ENCODE results near the gene STAC. TPM values are rescaled to one million over a fixed set of nuclear protein-coding genes. Genes with fewer than 3 reads are reported as not detected.

The STAC gene
- total and polyA plus RNA-seq, 9 of the 15 experiments (the other 6 are each of a cell fraction or from before 2014, with no cell fraction given): 0.11 TPM; not detected in 8

GRCh38 chr3:36434687-36435426 is 54.6 kb downstream of the STAC start:
- in situ Hi-C loops (cut with MboI): no loop called here
- H3K4me1 ChIP-seq (replicated peaks in 1 of 2; ENCODE audit: control insufficient read depth in 2 of 2, insufficient read depth in 2 of 2, low read length in 2 of 2): no peaks in the 10 kb centered on the region
- H3K27ac ChIP-seq (ENCODE audit: extremely low read depth, low read depth, low read length): no peak overlapping the region
- H3K9me3 ChIP-seq (replicated peaks; ENCODE audit: control insufficient read depth, insufficient read depth, low read depth, low read length): no peaks in the 10 kb centered on the region
- BruUV-seq (replicated peaks): no TSS peak
- FAIRE-seq: no peak
- POLR2A ChIA-PET: no interaction called here
- H3K27me3 ChIP-seq (ENCODE audit: control insufficient read depth in 2 of 2, insufficient read depth in 2 of 2, low read length in 2 of 2): no peaks in the 10 kb centered on the region
- no peak for ATAC-seq
- no peak for DNase-seq (ENCODE audit: extremely low read depth in 1 of 4, low spot score in 3 of 4)
- H2AFZ ChIP-seq (ENCODE audit: low read depth, low read length): no peak overlapping the region
- no peaks in the 10 kb centered on the region for H3K9me1 ChIP-seq (ENCODE audit: control insufficient read depth, insufficient read depth, low read length)
- no peak overlapping the region for H3K4me2 ChIP-seq (ENCODE audit: insufficient read depth, low read length)
- no peak overlapping the region for H3K4me3 ChIP-seq
- TF ChIP-seq SIRT6 (IDR thresholded peaks at IDR 0.05; ENCODE audit: low read depth, low read length) (no peak), ELF1 (tag; IDR thresholded peaks at IDR 0.05) (no peak), CBX1 (IDR thresholded peaks at IDR 0.05; ENCODE audit: low read depth) (no peak), RUNX1 (IDR thresholded peaks at IDR 0.05; ENCODE audit: low read depth) (no peak), ZFP36 (IDR thresholded peaks at IDR 0.05; ENCODE audit: low read depth, low read length, partially characterized antibody) (no peak), ZNF41 (CRISPR knock-in tag; conservative IDR thresholded peaks at IDR 0.05) (no peak), MAZ (CRISPR knock-in tag; conservative IDR thresholded peaks at IDR 0.05 in 1 of 2, IDR thresholded peaks at IDR 0.05 in 1 of 2) (no peak), TRIM24 (IDR thresholded peaks at IDR 0.05) (no peak), NFRKB (IDR thresholded peaks at IDR 0.05; ENCODE audit: low read depth) (no peak), NELFE (IDR thresholded peaks at IDR 0.05; ENCODE audit: insufficient read depth, insufficient read length) (no peak), PRPF4 (IDR thresholded peaks at IDR 0.05; ENCODE audit: insufficient read depth, low read depth, low read length, poor library complexity, severe bottlenecking) (no peak), TCF7 (IDR thresholded peaks at IDR 0.05; ENCODE audit: borderline replicate concordance) (no peak)
- TF ChIP-seq, protein P1, sequence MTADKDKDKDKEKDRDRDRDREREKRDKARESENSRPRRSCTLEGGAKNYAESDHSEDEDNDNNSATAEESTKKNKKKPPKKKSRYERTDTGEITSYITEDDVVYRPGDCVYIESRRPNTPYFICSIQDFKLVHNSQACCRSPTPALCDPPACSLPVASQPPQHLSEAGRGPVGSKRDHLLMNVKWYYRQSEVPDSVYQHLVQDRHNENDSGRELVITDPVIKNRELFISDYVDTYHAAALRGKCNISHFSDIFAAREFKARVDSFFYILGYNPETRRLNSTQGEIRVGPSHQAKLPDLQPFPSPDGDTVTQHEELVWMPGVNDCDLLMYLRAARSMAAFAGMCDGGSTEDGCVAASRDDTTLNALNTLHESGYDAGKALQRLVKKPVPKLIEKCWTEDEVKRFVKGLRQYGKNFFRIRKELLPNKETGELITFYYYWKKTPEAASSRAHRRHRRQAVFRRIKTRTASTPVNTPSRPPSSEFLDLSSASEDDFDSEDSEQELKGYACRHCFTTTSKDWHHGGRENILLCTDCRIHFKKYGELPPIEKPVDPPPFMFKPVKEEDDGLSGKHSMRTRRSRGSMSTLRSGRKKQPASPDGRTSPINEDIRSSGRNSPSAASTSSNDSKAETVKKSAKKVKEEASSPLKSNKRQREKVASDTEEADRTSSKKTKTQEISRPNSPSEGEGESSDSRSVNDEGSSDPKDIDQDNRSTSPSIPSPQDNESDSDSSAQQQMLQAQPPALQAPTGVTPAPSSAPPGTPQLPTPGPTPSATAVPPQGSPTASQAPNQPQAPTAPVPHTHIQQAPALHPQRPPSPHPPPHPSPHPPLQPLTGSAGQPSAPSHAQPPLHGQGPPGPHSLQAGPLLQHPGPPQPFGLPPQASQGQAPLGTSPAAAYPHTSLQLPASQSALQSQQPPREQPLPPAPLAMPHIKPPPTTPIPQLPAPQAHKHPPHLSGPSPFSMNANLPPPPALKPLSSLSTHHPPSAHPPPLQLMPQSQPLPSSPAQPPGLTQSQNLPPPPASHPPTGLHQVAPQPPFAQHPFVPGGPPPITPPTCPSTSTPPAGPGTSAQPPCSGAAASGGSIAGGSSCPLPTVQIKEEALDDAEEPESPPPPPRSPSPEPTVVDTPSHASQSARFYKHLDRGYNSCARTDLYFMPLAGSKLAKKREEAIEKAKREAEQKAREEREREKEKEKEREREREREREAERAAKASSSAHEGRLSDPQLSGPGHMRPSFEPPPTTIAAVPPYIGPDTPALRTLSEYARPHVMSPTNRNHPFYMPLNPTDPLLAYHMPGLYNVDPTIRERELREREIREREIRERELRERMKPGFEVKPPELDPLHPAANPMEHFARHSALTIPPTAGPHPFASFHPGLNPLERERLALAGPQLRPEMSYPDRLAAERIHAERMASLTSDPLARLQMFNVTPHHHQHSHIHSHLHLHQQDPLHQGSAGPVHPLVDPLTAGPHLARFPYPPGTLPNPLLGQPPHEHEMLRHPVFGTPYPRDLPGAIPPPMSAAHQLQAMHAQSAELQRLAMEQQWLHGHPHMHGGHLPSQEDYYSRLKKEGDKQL (CRISPR knock-in tag; IDR thresholded peaks at IDR 0.05; ENCODE audit: borderline replicate concordance): no peak
- 0% methylated on average over 2 of the region's 2 CpGs for WGBS (ENCODE audit: insufficient coverage, low coverage, missing lambda C conversion rate)
- intact Hi-C loops (cut with micrococcal nuclease): no loop called here
- CTCF ChIA-PET (ENCODE audit: low intra/inter-chr PET ratio): no interaction called here
- H3K36me3 ChIP-seq (ENCODE audit: control insufficient read depth, insufficient read depth, low read length): no peaks in the 10 kb centered on the region
- H3K9ac ChIP-seq (ENCODE audit: insufficient read depth in 1 of 2, low read depth in 2 of 2, low read length in 2 of 2): no peak overlapping the region
- H3K79me2 ChIP-seq (ENCODE audit: control insufficient read depth, insufficient read depth, low read length): no peaks in the 10 kb centered on the region
- H4K20me1 ChIP-seq (replicated peaks; ENCODE audit: control insufficient read depth, insufficient read depth, low read length): no peaks in the 10 kb centered on the region

Data from K562 (cell line).